NT2/D1 (cell line): Measurements from ENCODE around the gene ADGRD1.

Experiments
- DNase-seq: peaks from one replicate; pipeline ENCODE4 v3.0.0-alpha.2; 2011; ENCODE audit warnings: low read depth, low spot score
- H3K27me3 ChIP-seq: 2 replicates; pipeline ENCODE4 v1.6.0; 2011; ENCODE audit warnings: mild to moderate bottlenecking; ENCODE audit not compliant: insufficient read length, insufficient read depth
- H3K36me3 ChIP-seq: 2 replicates; pipeline ENCODE4 v1.6.1; 2011; ENCODE audit warnings: mild to moderate bottlenecking, low read length, mixed read lengths; ENCODE audit not compliant: insufficient read depth, insufficient read length
- H3K4me1 ChIP-seq: 2 replicates; pipeline ENCODE4 v1.5.1; 2011; ENCODE audit not compliant: insufficient read depth, insufficient read length
- H3K4me3 ChIP-seq: 2 replicates; pipeline ENCODE4 v1.5.1; 2011; ENCODE audit warnings: low read depth; ENCODE audit not compliant: insufficient read length
- H3K9ac ChIP-seq: 2 replicates; pipeline ENCODE4 v1.6.0; 2011; ENCODE audit warnings: low read depth; ENCODE audit not compliant: insufficient read length
- H3K9me3 ChIP-seq: 2 replicates; pipeline ENCODE4 v1.5.1; 2011; ENCODE audit warnings: mild to moderate bottlenecking, low read length; ENCODE audit not compliant: insufficient read depth
- SUZ12 ChIP-seq: IDR thresholded peaks from 2 replicates; pipeline ENCODE4 v1.6.1; 2011; ENCODE audit not compliant: insufficient read length, insufficient read depth; ENCODE audit errors: extremely low read depth
- YY1 ChIP-seq: IDR thresholded peaks from 2 replicates; pipeline ENCODE4 v1.6.1; 2011; ENCODE audit not compliant: insufficient read length, insufficient read depth
- ZNF274 ChIP-seq: IDR thresholded peaks from 2 replicates; pipeline ENCODE4 v1.6.1; 2011; ENCODE audit warnings: mild to moderate bottlenecking, low read depth, low read length

ADGRD1 gene

GRCh38 chr12:130966443-130967030 is 12.8 kb downstream of the ADGRD1 start:
- Histone ChIP-seq H3K27me3 (no peaks in the 10 kb centered on the region), H3K36me3 (peaks cover 2% of the 10 kb centered on the region), H3K4me3 (no peak overlapping the region), H3K9me3 (no peaks in the 10 kb centered on the region), H3K4me1 (no peaks in the 10 kb centered on the region), H3K9ac (no peak overlapping the region)
- no peak for DNase-seq
- TF ChIP-seq YY1 (no peak), SUZ12 (no peak), ZNF274 (no peak)

DNA sequence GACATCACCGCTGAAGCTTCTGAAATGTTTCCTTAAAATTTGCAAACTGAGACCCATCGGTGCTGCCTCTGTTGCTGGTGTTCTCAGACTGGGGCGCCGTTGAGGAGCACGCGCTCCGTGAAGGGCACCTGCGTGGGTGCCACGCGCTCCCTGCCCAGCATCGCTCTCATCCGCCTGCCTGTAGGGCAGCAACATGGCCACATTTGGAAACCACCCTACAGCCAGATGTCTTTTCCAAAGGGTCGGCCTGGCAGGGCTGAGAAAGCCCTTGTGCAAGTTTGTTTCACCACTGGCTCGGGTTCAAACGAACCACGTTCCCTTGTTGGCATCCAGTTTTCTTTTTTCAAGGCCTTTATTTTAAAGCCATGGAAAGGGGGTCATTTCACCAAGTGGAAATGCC is 13.9 kb downstream of the ADGRD1 start:
- no peak overlapping the region for H3K9ac ChIP-seq
- H3K36me3 ChIP-seq: peaks cover 2% of the 10 kb centered on the region
- TF ChIP-seq SUZ12 (no peak), YY1 (no peak), ZNF274 (no peak)
- H3K9me3 ChIP-seq: no peaks in the 10 kb centered on the region
- H3K27me3 ChIP-seq: no peaks in the 10 kb centered on the region
- H3K4me1 ChIP-seq: no peaks in the 10 kb centered on the region
- H3K4me3 ChIP-seq: no peak overlapping the region
- DNase-seq: no peak

- TF ChIP-seq ZNF274: no peak
- TF ChIP-seq SUZ12: no peak
- TF ChIP-seq YY1: no peak
- Histone ChIP-seq H3K4me3 (no peak overlapping the region), H3K9me3 (no peaks in the 10 kb centered on the region), H3K27me3 (no peaks in the 10 kb centered on the region), H3K4me1 (no peaks in the 10 kb centered on the region), H3K36me3 (peaks cover 2% of the 10 kb centered on the region), H3K9ac (no peak overlapping the region)
- DNase-seq: no peak
Measured at GRCh38 chr12:130968611-130969010, 14.9 kb downstream of the ADGRD1 start.

DNA sequence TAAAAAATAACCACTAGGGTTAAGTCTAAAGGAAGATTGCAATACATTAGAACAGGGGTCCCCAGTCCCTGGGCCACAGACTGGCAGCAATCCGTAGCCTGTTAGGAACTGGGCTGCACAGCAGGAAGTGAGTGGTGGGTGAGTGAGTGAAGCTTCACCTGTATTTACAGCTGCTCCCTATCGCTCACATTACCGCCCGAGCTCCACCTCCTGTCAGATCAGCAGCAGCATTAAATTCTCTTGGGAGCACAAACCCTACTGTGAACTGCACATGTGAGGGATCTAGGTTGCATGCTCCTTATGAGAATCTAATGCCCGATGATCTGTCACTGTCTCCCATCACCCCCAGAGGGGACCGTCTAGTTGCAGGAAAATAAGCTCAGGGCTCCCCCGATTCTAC is 15.5 kb downstream of the ADGRD1 start:
- DNase-seq: no peak
- H3K4me3 ChIP-seq: no peak overlapping the region
- TF ChIP-seq SUZ12 (no peak), YY1 (no peak), ZNF274 (no peak)
- peaks cover 2% of the 10 kb centered on the region for H3K36me3 ChIP-seq
- H3K9me3 ChIP-seq: no peaks in the 10 kb centered on the region
- no peaks in the 10 kb centered on the region for H3K27me3 ChIP-seq
- no peak overlapping the region for H3K9ac ChIP-seq
- H3K4me1 ChIP-seq: no peaks in the 10 kb centered on the region

GRCh38 chr12:130970165-130970907 is 16.6 kb downstream of the ADGRD1 start:
- DNase-seq: no peak
- Histone ChIP-seq H3K4me3 (no peak overlapping the region), H3K27me3 (no peaks in the 10 kb centered on the region), H3K9ac (no peak overlapping the region), H3K36me3 (peaks cover 2% of the 10 kb centered on the region), H3K9me3 (no peaks in the 10 kb centered on the region), H3K4me1 (no peaks in the 10 kb centered on the region)
- no peak for TF ChIP-seq SUZ12

GRCh38 chr12:130970908-130971233 is 17.2 kb downstream of the ADGRD1 start:
- TF ChIP-seq YY1: no peak
- no peak for TF ChIP-seq SUZ12
- no peak for TF ChIP-seq ZNF274
- no peaks in the 10 kb centered on the region for H3K4me1 ChIP-seq
- no peak overlapping the region for H3K4me3 ChIP-seq

DNA sequence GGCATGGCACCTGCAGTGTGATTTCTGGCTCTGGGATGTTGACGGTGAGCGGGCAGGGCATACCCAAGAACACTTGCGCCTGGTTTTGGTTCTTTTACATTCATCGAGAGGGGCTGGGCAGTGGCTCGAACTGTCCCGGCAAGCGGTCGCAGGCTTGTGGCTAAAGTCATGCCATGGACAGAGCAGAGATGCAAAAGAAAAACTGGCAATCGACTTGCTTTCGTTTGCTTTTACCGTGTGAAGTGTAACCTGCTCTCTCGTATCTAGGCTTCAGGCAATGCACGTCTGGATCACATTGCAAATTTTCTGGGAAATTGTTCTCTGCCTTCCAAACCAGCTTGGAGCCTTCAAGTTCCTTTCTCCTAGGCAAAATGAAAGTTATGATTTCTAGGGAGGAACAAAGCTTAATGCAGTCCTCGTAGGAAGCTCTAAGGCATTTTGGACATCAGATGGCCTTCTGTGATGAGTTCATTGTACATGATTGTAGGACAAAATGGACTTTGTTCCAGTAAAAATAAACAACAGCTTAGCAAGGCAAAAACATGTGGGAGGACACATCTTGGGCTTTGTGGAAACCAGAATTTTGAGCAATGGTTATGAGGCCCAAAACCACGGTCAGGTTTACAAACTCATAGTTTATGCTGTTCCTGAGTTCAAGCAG is 18.3 kb downstream of the ADGRD1 start:
- TF ChIP-seq SUZ12 (no peak), YY1 (no peak), ZNF274 (no peak)
- Histone ChIP-seq H3K9me3 (no peaks in the 10 kb centered on the region), H3K27me3 (no peaks in the 10 kb centered on the region), H3K9ac (no peak overlapping the region), H3K4me1 (peaks cover under 1% of the 10 kb centered on the region), H3K4me3 (no peak overlapping the region), H3K36me3 (peaks cover 2% of the 10 kb centered on the region)
- no peak for DNase-seq

More at GRCh38 chr12:130970908-130971233, 17.2 kb downstream of the ADGRD1 start:
- Histone ChIP-seq H3K9me3 (no peaks in the 10 kb centered on the region), H3K27me3 (no peaks in the 10 kb centered on the region), H3K36me3 (peaks cover 2% of the 10 kb centered on the region), H3K9ac (no peak overlapping the region)
- no peak for DNase-seq
